A375 (cell line): ENCODE measurements around the gene ZNF417. TPM values are rescaled to one million over a fixed set of nuclear protein-coding genes. Genes with fewer than 3 reads are reported as not detected.

Experiments
- total RNA-seq: library from RNA; depleted of rRNA; stranded (reverse); fragments of >200 nt; shearing (Covaris generic); gene quantifications from 2 replicates; pipeline ENCODE4 v1.2.3, GENCODE V29; 2014; rRNA removed

The ZNF417 gene
- total RNA-seq = 8.6 and 12.9 TPM in 2 replicates

GRCh38 chr19:57916168-57916995, at the start of gene ZNF417:
TSS of gene ZNF417 (minus strand) at chr19:57916592. CDS start at chr19:57916411, 181 bp downstream.

GRCh38 chr19:57947419-57948134, 31.2 kb upstream of the ZNF417 start, which contains the start of gene ZNF256:
TSS of gene ZNF256 (minus strand) at chr19:57947706. CDS start at chr19:57947474, 232 bp downstream.

GRCh38 chr19:57934820-57935665, 18.7 kb upstream of the ZNF417 start, which contains the start of gene ZNF418:
TSS of gene ZNF418 (minus strand) at chr19:57935402. CDS start at chr19:57933822, 1,580 bp downstream.

GRCh38 chr19:57888560-57889231, 27.7 kb downstream of the ZNF417 start, which contains the start of gene ZNF814:
TSS of gene ZNF814 (minus strand) at chr19:57889037. CDS start at chr19:57888802, 235 bp downstream.

Other genes with a start within 250 kb of the ZNF417 start
- not detected in 2 replicates for gene ZSCAN4, start 247.7 kb downstream of the ZNF417 start, total RNA-seq
- 30.1 and 35.6 TPM in 2 replicates for gene ZNF551, start 234.6 kb downstream of the ZNF417 start, total RNA-seq
- gene ZNF154, start 207.4 kb downstream of the ZNF417 start, total RNA-seq = 0.03 TPM in 1 of 2 replicates, not detected in the other
- 3.4 and 4.5 TPM in 2 replicates for gene ZNF671, start 189.0 kb downstream of the ZNF417 start, total RNA-seq
- gene ZNF776, start 169.8 kb downstream of the ZNF417 start, total RNA-seq = 7.2 and 13.3 TPM in 2 replicates
- 16.2 TPM in 2 replicates for gene ZNF586, start 146.9 kb downstream of the ZNF417 start, total RNA-seq
- 4.9 and 6.2 TPM in 2 replicates for gene ZNF552, start 101.7 kb downstream of the ZNF417 start, total RNA-seq
- 32.2 and 37.8 TPM in 2 replicates for gene ZNF587B, start 86.3 kb downstream of the ZNF417 start, total RNA-seq
- 12.9 and 16.9 TPM in 2 replicates for gene ZNF587, start 66.7 kb downstream of the ZNF417 start, total RNA-seq
- 26.4 and 28.7 TPM in 2 replicates for gene ZNF814, start 27.6 kb downstream of the ZNF417 start, total RNA-seq
- gene ZNF418, start 18.8 kb upstream of the ZNF417 start, total RNA-seq = 4.6 and 5.4 TPM in 2 replicates
- gene ZNF256, start 31.1 kb upstream of the ZNF417 start, total RNA-seq = 5.4 and 8.6 TPM in 2 replicates
- gene C19orf18, start 57.9 kb upstream of the ZNF417 start, total RNA-seq = not detected in 2 replicates
- 6.1 and 11.5 TPM in 2 replicates for gene ZNF606, start 86.2 kb upstream of the ZNF417 start, total RNA-seq
- not detected in 2 replicates for gene ZSCAN1, start 117.4 kb upstream of the ZNF417 start, total RNA-seq
- 0.34 and 0.56 TPM in 2 replicates for gene ZNF135, start 142.7 kb upstream of the ZNF417 start, total RNA-seq
- gene ZSCAN18, start 181.6 kb upstream of the ZNF417 start, total RNA-seq = 24.5 and 27.3 TPM in 2 replicates
- gene ZNF329, start 234.2 kb upstream of the ZNF417 start, total RNA-seq = 10.2 and 10.9 TPM in 2 replicates